ENCODE data around the gene MINK1. TPM values are rescaled to one million over a fixed set of nuclear protein-coding genes. Genes with fewer than 3 reads are reported as not detected.
A peak's percentile ranks its signal among the peaks of the same experiment; 100 is the strongest.

The MINK1 gene
- total and polyA plus RNA-seq, 2 of the 13 experiments (the other 11 are each of a cell fraction or from before 2014, with no cell fraction given): 17.2 to 63.9 TPM

DNA sequence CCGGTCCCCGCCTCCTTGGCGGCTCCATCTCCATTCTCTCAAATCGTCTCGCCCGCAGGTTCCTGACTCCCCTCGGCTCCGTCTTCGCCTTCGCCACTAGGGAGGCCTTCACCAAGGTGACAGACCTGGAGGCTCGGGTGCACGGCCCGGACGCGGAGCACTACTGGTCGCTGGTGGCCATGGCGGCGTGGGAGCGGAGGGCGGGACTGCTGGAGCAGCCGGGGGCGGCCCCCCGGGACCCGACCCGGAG is 43.5 kb upstream of the MINK1 start (continued):
- TF ChIP-seq ZNF616 (CRISPR knock-in tag; IDR thresholded peaks at IDR 0.05; ENCODE audit: low read depth): 0 out of 2 replicates have a peak, but pooled peaks have one; percentile 19
- TF ChIP-seq MXI1 (IDR thresholded peaks at IDR 0.05; ENCODE audit: borderline replicate concordance, low read depth, low read length): no peak
- TF ChIP-seq, protein P1, sequence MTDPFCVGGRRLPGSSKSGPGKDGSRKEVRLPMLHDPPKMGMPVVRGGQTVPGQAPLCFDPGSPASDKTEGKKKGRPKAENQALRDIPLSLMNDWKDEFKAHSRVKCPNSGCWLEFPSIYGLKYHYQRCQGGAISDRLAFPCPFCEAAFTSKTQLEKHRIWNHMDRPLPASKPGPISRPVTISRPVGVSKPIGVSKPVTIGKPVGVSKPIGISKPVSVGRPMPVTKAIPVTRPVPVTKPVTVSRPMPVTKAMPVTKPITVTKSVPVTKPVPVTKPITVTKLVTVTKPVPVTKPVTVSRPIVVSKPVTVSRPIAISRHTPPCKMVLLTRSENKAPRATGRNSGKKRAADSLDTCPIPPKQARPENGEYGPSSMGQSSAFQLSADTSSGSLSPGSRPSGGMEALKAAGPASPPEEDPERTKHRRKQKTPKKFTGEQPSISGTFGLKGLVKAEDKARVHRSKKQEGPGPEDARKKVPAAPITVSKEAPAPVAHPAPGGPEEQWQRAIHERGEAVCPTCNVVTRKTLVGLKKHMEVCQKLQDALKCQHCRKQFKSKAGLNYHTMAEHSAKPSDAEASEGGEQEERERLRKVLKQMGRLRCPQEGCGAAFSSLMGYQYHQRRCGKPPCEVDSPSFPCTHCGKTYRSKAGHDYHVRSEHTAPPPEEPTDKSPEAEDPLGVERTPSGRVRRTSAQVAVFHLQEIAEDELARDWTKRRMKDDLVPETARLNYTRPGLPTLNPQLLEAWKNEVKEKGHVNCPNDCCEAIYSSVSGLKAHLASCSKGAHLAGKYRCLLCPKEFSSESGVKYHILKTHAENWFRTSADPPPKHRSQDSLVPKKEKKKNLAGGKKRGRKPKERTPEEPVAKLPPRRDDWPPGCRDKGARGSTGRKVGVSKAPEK (CRISPR knock-in tag; IDR thresholded peaks at IDR 0.05; ENCODE audit: borderline replicate concordance): no peak
- TF ChIP-seq ZNF10 (CRISPR knock-in tag; IDR thresholded peaks at IDR 0.05; ENCODE audit: borderline replicate concordance, low read depth): no peak
- TF ChIP-seq AGO2 (optimal IDR thresholded peaks at IDR 0.05; ENCODE audit: low read depth, low read length): peak; percentile 93
- TF ChIP-seq ZNF724P (CRISPR knock-in tag; IDR thresholded peaks at IDR 0.05; ENCODE audit: borderline replicate concordance): no peak
- no peak for TF ChIP-seq ZNF543 (CRISPR knock-in tag; IDR thresholded peaks at IDR 0.05)
- peak; percentile 72 for TF ChIP-seq YY1 (IDR thresholded peaks at IDR 0.05; ENCODE audit: insufficient read depth, insufficient replicate concordance, low read depth, low read length)
- TF ChIP-seq, protein P2, sequence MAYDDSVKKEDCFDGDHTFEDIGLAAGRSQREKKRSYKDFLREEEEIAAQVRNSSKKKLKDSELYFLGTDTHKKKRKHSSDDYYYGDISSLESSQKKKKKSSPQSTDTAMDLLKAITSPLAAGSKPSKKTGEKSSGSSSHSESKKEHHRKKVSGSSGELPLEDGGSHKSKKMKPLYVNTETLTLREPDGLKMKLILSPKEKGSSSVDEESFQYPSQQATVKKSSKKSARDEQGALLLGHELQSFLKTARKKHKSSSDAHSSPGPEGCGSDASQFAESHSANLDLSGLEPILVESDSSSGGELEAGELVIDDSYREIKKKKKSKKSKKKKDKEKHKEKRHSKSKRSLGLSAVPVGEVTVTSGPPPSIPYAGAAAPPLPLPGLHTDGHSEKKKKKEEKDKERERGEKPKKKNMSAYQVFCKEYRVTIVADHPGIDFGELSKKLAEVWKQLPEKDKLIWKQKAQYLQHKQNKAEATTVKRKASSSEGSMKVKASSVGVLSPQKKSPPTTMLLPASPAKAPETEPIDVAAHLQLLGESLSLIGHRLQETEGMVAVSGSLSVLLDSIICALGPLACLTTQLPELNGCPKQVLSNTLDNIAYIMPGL (CRISPR knock-in tag; IDR thresholded peaks at IDR 0.05; ENCODE audit: borderline replicate concordance in 1 of 2, low read depth in 1 of 2): no peak
- no peak for TF ChIP-seq CCDC6 (CRISPR knock-in tag; IDR thresholded peaks at IDR 0.05)
- TF ChIP-seq, protein P3, sequence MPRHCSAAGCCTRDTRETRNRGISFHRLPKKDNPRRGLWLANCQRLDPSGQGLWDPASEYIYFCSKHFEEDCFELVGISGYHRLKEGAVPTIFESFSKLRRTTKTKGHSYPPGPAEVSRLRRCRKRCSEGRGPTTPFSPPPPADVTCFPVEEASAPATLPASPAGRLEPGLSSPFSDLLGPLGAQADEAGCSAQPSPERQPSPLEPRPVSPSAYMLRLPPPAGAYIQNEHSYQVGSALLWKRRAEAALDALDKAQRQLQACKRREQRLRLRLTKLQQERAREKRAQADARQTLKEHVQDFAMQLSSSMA (CRISPR knock-in tag; IDR thresholded peaks at IDR 0.05): no peak
- TF ChIP-seq, protein P4, sequence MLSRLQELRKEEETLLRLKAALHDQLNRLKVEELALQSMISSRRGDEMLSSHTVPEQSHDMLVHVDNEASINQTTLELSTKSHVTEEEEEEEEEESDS (CRISPR knock-in tag; IDR thresholded peaks at IDR 0.05; ENCODE audit: borderline replicate concordance): no peak
- TF ChIP-seq, protein P5, sequence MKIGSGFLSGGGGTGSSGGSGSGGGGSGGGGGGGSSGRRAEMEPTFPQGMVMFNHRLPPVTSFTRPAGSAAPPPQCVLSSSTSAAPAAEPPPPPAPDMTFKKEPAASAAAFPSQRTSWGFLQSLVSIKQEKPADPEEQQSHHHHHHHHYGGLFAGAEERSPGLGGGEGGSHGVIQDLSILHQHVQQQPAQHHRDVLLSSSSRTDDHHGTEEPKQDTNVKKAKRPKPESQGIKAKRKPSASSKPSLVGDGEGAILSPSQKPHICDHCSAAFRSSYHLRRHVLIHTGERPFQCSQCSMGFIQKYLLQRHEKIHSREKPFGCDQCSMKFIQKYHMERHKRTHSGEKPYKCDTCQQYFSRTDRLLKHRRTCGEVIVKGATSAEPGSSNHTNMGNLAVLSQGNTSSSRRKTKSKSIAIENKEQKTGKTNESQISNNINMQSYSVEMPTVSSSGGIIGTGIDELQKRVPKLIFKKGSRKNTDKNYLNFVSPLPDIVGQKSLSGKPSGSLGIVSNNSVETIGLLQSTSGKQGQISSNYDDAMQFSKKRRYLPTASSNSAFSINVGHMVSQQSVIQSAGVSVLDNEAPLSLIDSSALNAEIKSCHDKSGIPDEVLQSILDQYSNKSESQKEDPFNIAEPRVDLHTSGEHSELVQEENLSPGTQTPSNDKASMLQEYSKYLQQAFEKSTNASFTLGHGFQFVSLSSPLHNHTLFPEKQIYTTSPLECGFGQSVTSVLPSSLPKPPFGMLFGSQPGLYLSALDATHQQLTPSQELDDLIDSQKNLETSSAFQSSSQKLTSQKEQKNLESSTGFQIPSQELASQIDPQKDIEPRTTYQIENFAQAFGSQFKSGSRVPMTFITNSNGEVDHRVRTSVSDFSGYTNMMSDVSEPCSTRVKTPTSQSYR (CRISPR knock-in tag; IDR thresholded peaks at IDR 0.05; ENCODE audit: borderline replicate concordance): no peak
- TF ChIP-seq, protein P6, sequence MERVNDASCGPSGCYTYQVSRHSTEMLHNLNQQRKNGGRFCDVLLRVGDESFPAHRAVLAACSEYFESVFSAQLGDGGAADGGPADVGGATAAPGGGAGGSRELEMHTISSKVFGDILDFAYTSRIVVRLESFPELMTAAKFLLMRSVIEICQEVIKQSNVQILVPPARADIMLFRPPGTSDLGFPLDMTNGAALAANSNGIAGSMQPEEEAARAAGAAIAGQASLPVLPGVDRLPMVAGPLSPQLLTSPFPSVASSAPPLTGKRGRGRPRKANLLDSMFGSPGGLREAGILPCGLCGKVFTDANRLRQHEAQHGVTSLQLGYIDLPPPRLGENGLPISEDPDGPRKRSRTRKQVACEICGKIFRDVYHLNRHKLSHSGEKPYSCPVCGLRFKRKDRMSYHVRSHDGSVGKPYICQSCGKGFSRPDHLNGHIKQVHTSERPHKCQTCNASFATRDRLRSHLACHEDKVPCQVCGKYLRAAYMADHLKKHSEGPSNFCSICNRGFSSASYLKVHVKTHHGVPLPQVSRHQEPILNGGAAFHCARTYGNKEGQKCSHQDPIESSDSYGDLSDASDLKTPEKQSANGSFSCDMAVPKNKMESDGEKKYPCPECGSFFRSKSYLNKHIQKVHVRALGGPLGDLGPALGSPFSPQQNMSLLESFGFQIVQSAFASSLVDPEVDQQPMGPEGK (CRISPR knock-in tag; IDR thresholded peaks at IDR 0.05): peak; percentile 35; the same call in 1 of the 2 replicates
- 0 out of 4 replicates have a peak, but pooled peaks of 1 of the 2 experiments have one; percentile 56 for TF ChIP-seq POLR2A (IDR thresholded peaks at IDR 0.05; ENCODE audit: insufficient read depth in 1 of 2, low read depth in 2 of 2, low read length in 2 of 2)
- no peak for TF ChIP-seq ZNF143 (CRISPR knock-in tag; IDR thresholded peaks at IDR 0.05)
